ENCODE measurements around the gene ITGA2B. TPM values are rescaled to one million over a fixed set of nuclear protein-coding genes. Genes with fewer than 3 reads are reported as not detected.
A peak's percentile ranks its signal among the peaks of the same experiment; 100 is the strongest.
"Not testable (repeated sequence)": the region's sequence is repeated elsewhere in the genome, so short reads cannot be mapped to it uniquely, and the experiment has no call there.

Gene ITGA2B
- total RNA-seq, 1 experiment from 2014 or later = 7.6 TPM

GRCh38 chr17:44334727-44335126, 54.7 kb downstream of the ITGA2B start:
- DNase-seq (ENCODE audit: extremely low read depth, low read depth) = no peak

- no peak for DNase-seq (ENCODE audit: extremely low read depth, low read depth)
Measured at GRCh38 chr17:44334315-44334714, 55.1 kb downstream of the ITGA2B start.

- no peak for DNase-seq (ENCODE audit: extremely low read depth, low read depth)
Measured at GRCh38 chr17:44333371-44333770, 56.1 kb downstream of the ITGA2B start.

GRCh38 chr17:44331249-44331760, 58.1 kb downstream of the ITGA2B start:
- DNase-seq (ENCODE audit: extremely low read depth, low read depth) = peak; percentile 72

DNA sequence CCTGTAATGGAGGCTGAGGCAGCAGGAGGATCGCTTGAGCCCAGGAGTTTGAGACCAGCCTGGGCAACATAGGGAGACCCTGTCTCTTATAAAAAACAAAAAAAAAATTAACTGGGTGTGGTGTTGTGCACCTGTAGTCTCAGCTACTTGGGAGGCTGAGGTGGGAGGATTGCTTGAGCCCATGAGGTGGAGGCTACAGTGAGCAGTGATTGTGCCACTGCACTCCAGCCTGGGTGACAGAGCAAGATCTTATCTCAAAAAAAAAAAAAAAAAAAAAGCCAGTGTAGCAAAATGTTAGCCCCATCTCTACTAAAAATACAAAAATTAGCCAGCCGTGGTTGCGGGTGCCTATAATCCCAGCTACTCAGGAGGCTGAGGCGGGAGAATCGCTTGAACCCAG, 59.2 kb downstream of the ITGA2B start:
- not testable (repeated sequence) for DNase-seq (ENCODE audit: extremely low read depth, low read depth)

DNA sequence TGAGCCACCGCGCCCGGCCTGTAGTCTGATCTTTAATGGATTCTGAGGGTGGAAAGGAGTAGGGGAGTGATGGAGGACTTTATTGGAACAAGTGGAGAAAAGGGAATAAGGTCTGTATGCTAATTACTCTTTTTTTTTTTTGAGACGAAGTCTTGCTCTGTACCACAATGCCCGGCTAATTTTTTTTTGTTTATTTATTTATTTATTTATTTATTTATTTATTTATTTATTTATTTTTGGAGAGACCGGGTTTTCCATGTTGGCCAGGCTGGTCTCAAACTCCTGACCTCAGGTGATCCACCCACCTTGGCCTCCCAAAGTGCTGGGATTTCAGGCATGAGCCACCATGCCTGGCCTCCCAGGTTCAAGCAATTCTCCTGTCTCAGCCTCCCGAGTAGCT, 59.9 kb downstream of the ITGA2B start:
- DNase-seq (ENCODE audit: extremely low read depth, low read depth) = not testable (repeated sequence)

- DNase-seq (ENCODE audit: extremely low read depth, low read depth) = no peak
Measured at GRCh38 chr17:44327715-44328449, 61.6 kb downstream of the ITGA2B start.

- DNase-seq (ENCODE audit: extremely low read depth, low read depth) = peak; percentile 96
Measured at GRCh38 chr17:44326861-44327444, 62.5 kb downstream of the ITGA2B start.

- DNase-seq (ENCODE audit: extremely low read depth, low read depth) = peak; percentile 88
Measured at GRCh38 chr17:44324571-44325275, 64.7 kb downstream of the ITGA2B start, which contains the start of gene SLC25A39. TSS of gene SLC25A39 (minus strand) at chr17:44324823. CDS start at chr17:44323562, 1,261 bp downstream.

DNA sequence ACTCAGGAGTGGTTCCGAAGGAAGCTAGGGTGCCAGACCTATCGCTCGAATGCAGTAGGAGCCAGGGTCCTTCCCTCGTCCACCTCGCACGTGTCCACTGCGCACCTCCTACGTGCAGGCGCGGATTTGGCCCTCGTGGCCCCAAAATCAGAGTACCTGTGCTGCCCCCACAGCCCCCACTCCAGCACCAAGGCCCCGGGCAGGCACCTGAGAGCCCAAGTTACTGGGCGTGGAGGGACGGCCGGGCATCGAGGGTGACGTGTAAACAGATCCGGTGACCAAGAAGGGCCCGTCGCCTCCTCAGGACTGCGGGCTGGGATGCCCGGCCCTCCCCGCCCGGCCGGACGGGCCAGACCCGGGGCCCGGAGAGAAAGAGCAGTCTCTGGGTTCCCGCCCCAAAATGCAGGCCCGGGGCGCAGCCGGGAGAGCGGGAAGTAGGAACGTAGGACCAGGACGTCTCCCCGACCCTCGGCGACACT, 65.3 kb downstream of the ITGA2B start:
- no peak for DNase-seq (ENCODE audit: extremely low read depth, low read depth)

DNA sequence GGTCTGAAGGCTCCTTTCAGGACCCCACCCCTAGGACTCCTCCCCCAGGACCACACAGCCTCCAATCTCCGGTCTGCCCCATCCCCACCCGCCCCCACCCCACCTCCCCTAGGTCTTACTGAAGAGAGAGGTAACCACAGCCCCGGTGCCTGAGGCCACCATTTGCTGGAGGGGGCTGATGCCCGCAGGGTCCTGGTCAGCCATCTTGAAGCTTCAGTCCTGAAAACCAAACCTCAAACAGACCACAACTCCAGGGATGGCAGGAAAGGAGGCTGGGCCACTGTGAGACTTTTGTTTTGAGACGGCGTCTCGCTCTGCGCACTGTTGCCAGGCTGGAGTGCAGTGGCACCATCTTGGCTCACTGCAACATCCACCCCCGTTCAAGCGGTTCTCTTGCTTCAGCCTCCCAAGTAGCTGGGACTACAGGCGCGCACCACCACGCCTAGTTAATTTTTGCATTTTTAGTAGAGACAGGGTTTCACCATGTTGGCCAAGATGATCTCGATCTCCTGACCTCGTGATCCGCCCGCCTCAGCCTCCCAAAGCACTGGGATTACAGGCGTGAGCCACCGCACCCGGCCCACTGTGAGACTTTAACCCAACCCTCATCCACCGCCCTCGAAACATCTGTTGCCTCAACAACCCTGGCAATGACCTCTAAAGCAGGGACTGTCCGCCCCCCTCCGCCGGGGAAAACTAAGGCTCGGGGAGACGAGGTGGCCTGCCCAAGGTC, 65.9 kb downstream of the ITGA2B start:
- no peak for DNase-seq (ENCODE audit: extremely low read depth, low read depth)

GRCh38 chr17:44322236-44322895, 67.1 kb downstream of the ITGA2B start:
- no peak for DNase-seq (ENCODE audit: extremely low read depth, low read depth)

Small RNA genes within 50 kb of the gene (small RNA-seq; reads per million reads assigned to genes)
- gene RN7SL258P = 0 reads per million in 2 experiments

Other genes with a start within 250 kb of the ITGA2B start
- gene HROB, start 247.7 kb downstream of the ITGA2B start, total RNA-seq (2014; rRNA removed; shearing (Covaris generic)) = 4.0 and 4.8 TPM in 2 replicates
- gene ASB16, start 218.9 kb downstream of the ITGA2B start, total RNA-seq (2014; rRNA removed; shearing (Covaris generic)) = not detected in 2 replicates
- gene TMUB2, start 202.7 kb downstream of the ITGA2B start, total RNA-seq (2014; rRNA removed; shearing (Covaris generic)) = 28.6 and 32.6 TPM in 2 replicates
- gene ATXN7L3, start 189.8 kb downstream of the ITGA2B start, total RNA-seq (2014; rRNA removed; shearing (Covaris generic)) = 42.0 and 44.1 TPM in 2 replicates
- gene UBTF, start 170.0 kb downstream of the ITGA2B start, total RNA-seq (2014; rRNA removed; shearing (Covaris generic)) = 44.2 and 49.8 TPM in 2 replicates
- gene SLC4A1, start 121.5 kb downstream of the ITGA2B start, total RNA-seq (2014; rRNA removed; shearing (Covaris generic)) = not detected in 2 replicates
- gene RUNDC3A, start 81.0 kb downstream of the ITGA2B start, total RNA-seq (2014; rRNA removed; shearing (Covaris generic)) = not detected in 2 replicates
- 116 and 127 TPM in 2 replicates for gene SLC25A39, start 64.8 kb downstream of the ITGA2B start, total RNA-seq (2014; rRNA removed; shearing (Covaris generic))
- gene GRN, start 44.3 kb downstream of the ITGA2B start, total RNA-seq (2014; rRNA removed; shearing (Covaris generic)) = 138 and 165 TPM in 2 replicates
- 2.8 and 3.0 TPM in 2 replicates for gene FAM171A2, start 25.8 kb downstream of the ITGA2B start, total RNA-seq (2014; rRNA removed; shearing (Covaris generic))
- 17.8 and 20.0 TPM in 2 replicates for gene GPATCH8, start 113.8 kb upstream of the ITGA2B start, total RNA-seq (2014; rRNA removed; shearing (Covaris generic))
- 1.7 and 2.0 TPM in 2 replicates for gene FZD2, start 167.8 kb upstream of the ITGA2B start, total RNA-seq (2014; rRNA removed; shearing (Covaris generic))